Epithelial cell of prostate (primary cell): Measurements from ENCODE around the gene FOXP1.

ENCODE experiments used
- DNase-seq: peaks from one replicate; pipeline ENCODE4 v3.0.0-alpha.2; 2011; ENCODE audit warnings: low read depth, low spot score
- H3K27ac ChIP-seq: fragments of 450-650 bp; 2 replicates; pipeline ENCODE4 v1.5.1; 2017; ENCODE audit warnings: mild to moderate bottlenecking

The FOXP1 gene

GRCh38 chr3:71238355-71238757 lies 345.2 kb downstream of the FOXP1 start:
- no peak for DNase-seq
- H3K27ac ChIP-seq: no peak overlapping the region

- H3K27ac ChIP-seq: no peak overlapping the region
These were observed 345.9 kb downstream of the FOXP1 start for GRCh38 chr3:71237672-71238071.

GRCh38 chr3:71235846-71236245 lies 347.7 kb downstream of the FOXP1 start:
- DNase-seq: no peak
- no peak overlapping the region for H3K27ac ChIP-seq

More at GRCh38 chr3:71237672-71238071, 345.9 kb downstream of the FOXP1 start:
- no peak for DNase-seq

GRCh38 chr3:71232895-71233294 lies 350.6 kb downstream of the FOXP1 start:
- no peak for DNase-seq
- H3K27ac ChIP-seq: no peak overlapping the region

GRCh38 chr3:71232175-71232679 lies 351.3 kb downstream of the FOXP1 start:
- H3K27ac ChIP-seq: no peak overlapping the region
- no peak for DNase-seq

- H3K27ac ChIP-seq: no peak overlapping the region
These were observed 351.8 kb downstream of the FOXP1 start for GRCh38 chr3:71231680-71232079.

GRCh38 chr3:71229905-71230657 lies 353.4 kb downstream of the FOXP1 start:
- no peak for DNase-seq
- H3K27ac ChIP-seq: no peak overlapping the region

More at GRCh38 chr3:71231680-71232079, 351.8 kb downstream of the FOXP1 start:
- DNase-seq: no peak

- H3K27ac ChIP-seq: no peak overlapping the region
These were observed 355.2 kb downstream of the FOXP1 start for GRCh38 chr3:71228156-71228866.

GRCh38 chr3:71227270-71227661 lies 356.3 kb downstream of the FOXP1 start:
- no peak overlapping the region for H3K27ac ChIP-seq
- DNase-seq: no peak

More at GRCh38 chr3:71228156-71228866, 355.2 kb downstream of the FOXP1 start:
- DNase-seq: no peak

GRCh38 chr3:71226565-71227269 lies 356.8 kb downstream of the FOXP1 start:
- no peak overlapping the region for H3K27ac ChIP-seq
- DNase-seq: no peak

GRCh38 chr3:71225951-71226564 lies 357.5 kb downstream of the FOXP1 start:
- H3K27ac ChIP-seq: no peak overlapping the region
- DNase-seq: no peak

GRCh38 chr3:71225002-71225684 lies 358.4 kb downstream of the FOXP1 start:
- DNase-seq: no peak
- H3K27ac ChIP-seq: no peak overlapping the region

GRCh38 chr3:71219744-71220638 lies 363.5 kb downstream of the FOXP1 start:
- DNase-seq: no peak
- H3K27ac ChIP-seq: no peak overlapping the region

- no peak overlapping the region for H3K27ac ChIP-seq
- no peak for DNase-seq
These were observed 365.0 kb downstream of the FOXP1 start for GRCh38 chr3:71218508-71218907.

GRCh38 chr3:71217640-71218222 lies 365.8 kb downstream of the FOXP1 start:
- no peak overlapping the region for H3K27ac ChIP-seq
- DNase-seq: no peak

- H3K27ac ChIP-seq: no peak overlapping the region
- no peak for DNase-seq
These were observed 368.2 kb downstream of the FOXP1 start for GRCh38 chr3:71215351-71215750.

- H3K27ac ChIP-seq: no peak overlapping the region
- no peak for DNase-seq
These were observed 368.7 kb downstream of the FOXP1 start for GRCh38 chr3:71214797-71215196.

- DNase-seq: no peak
- H3K27ac ChIP-seq: no peak overlapping the region
These were observed 369.5 kb downstream of the FOXP1 start for GRCh38 chr3:71214016-71214415.
